Lower leg skin (tissue), 4 donors: ENCODE measurements around the gene TRPM3. TPM values are rescaled to one million over a fixed set of nuclear protein-coding genes. Genes with fewer than 3 reads are reported as not detected.

ENCODE experiments used
- DNase-seq, 2 donors: peaks; one replicate each; pipeline ENCODE4 v3.0.0-alpha.2; 2019; ENCODE audit warnings: low spot score in 2 of 2
- H3K4me3 ChIP-seq: fragments of 200-600 bp; sonication (generic); 2 replicates; pipeline ENCODE4 v1.5.1; 2017; ENCODE audit warnings: mild to moderate bottlenecking, low read depth; ENCODE audit not compliant: poor library complexity, severe bottlenecking
- POLR2A ChIP-seq, 2 donors: fragments of 450-650 bp; IDR thresholded peaks; one replicate each; pipeline ENCODE4 v1.6.1; 2016 to 2017; ENCODE audit warnings: antibody characterized with exemption in 2 of 2, mild to moderate bottlenecking in 1 of 2, moderate library complexity in 1 of 2
- WGBS, 2 donors: methylation state at CpG; one replicate each; pipeline ENCODE4 v1.1.5; 2018; 5-methylcytosine and 5-hydroxymethylcytosine counted together
- intact Hi-C: fragments of 100-400 bp; cut with DNase I; formaldehyde crosslinking; loops from one replicate; pipeline ENCODE4 v1.15.0; 2023; ENCODE audit warnings: low total_unique reads
- total RNA-seq, 4 donors: library from RNA; depleted of rRNA; stranded (reverse); fragments of >200 nt; gene quantifications; one replicate each; pipeline ENCODE4 v1.1.0, GENCODE V29; 2016
- TF ChIP-seq, protein P1 (sequence below), 3 donors: fragments of 450-650 bp; IDR thresholded peaks; one replicate each; pipeline ENCODE4 v1.5.1; 2016; ENCODE audit warnings: antibody characterized with exemption in 3 of 3, mild to moderate bottlenecking in 3 of 3, moderate library complexity in 2 of 3

Gene TRPM3
- total RNA-seq, 4 donors from 2014 or later: 0.10 to 0.29 TPM; not detected in 2

DNA sequence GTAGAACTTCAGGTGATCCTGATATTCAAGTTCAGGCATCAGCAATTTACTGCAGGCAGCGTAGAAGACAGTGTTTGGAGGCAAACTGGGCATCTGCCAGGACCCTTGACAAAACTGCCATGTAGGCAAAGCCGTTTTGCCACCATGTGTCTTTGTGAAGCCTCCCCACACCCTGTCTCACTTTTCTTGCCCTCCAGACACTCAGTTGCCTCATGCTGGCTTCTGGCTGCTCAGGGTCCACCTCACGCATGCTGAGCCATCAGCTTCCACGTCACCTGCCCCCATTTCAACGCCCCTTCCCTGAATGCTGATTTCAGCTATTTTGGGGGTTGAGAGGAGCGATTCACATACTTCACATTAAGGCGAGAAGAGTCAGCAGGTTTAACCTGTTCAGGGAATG is 541.7 kb downstream of the TRPM3 start:
- 62 to 82% methylated on average over 7 of the region's 7 CpGs for WGBS, 2 donors
- DNase-seq: no peak
- intact Hi-C loops: no loop called here
- no peak for TF ChIP-seq POLR2A (IDR thresholded peaks at IDR 0.05)
- TF ChIP-seq, protein P1, sequence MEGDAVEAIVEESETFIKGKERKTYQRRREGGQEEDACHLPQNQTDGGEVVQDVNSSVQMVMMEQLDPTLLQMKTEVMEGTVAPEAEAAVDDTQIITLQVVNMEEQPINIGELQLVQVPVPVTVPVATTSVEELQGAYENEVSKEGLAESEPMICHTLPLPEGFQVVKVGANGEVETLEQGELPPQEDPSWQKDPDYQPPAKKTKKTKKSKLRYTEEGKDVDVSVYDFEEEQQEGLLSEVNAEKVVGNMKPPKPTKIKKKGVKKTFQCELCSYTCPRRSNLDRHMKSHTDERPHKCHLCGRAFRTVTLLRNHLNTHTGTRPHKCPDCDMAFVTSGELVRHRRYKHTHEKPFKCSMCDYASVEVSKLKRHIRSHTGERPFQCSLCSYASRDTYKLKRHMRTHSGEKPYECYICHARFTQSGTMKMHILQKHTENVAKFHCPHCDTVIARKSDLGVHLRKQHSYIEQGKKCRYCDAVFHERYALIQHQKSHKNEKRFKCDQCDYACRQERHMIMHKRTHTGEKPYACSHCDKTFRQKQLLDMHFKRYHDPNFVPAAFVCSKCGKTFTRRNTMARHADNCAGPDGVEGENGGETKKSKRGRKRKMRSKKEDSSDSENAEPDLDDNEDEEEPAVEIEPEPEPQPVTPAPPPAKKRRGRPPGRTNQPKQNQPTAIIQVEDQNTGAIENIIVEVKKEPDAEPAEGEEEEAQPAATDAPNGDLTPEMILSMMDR (IDR thresholded peaks at IDR 0.05): no peak
- no peak overlapping the region for H3K4me3 ChIP-seq

DNA sequence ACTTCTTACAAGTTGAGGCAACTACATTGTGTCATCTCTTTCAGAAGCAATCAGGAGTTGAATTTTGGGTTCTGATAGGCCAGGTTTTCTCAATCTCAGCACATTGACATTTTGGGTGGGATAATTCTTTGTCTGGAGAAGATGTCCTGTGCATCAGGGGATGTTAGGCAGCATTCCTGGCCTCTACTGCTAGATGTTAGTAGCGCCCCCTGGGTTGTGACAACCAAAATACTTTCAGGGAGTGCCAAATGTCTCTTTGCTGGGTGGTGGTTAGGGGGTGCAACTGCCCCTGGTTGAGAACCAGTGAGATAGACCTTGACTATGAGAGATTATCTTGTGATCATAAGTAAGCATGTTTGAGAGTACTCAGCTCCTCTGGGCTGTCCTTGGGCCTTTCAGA is 542.7 kb downstream of the TRPM3 start:
- intact Hi-C loops: no loop called here
- TF ChIP-seq, protein P1 (IDR thresholded peaks at IDR 0.05): no peak
- TF ChIP-seq POLR2A (IDR thresholded peaks at IDR 0.05): no peak
- no peak for DNase-seq
- no peak overlapping the region for H3K4me3 ChIP-seq
- 85 to 93% methylated on average over 1 of the region's 1 CpG for WGBS, 2 donors

DNA sequence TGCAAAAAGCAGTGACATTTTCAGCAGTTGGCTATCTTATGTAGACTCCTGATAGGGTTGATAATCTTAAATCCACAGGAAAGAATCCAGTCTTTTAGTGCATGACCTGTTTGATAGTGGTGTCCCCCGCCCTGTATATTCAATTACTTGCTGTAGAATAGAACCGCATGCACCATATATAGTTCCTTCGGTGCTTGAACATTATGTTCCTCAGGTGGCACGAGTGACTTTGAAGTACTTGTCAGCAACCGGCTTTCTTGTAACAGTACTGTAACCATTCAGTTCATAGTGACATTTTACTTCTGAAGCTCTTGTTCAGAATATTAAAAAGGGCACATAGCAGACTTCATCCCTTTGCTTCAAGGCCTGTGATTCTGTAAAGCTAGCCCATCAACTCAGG is 543.8 kb downstream of the TRPM3 start:
- no peak overlapping the region for H3K4me3 ChIP-seq
- intact Hi-C loops: no loop called here
- WGBS, 2 donors: 88 to 94% methylated on average over 5 of the region's 5 CpGs
- TF ChIP-seq POLR2A (IDR thresholded peaks at IDR 0.05): no peak
- TF ChIP-seq, protein P1 (IDR thresholded peaks at IDR 0.05): no peak
- DNase-seq: no peak

DNA sequence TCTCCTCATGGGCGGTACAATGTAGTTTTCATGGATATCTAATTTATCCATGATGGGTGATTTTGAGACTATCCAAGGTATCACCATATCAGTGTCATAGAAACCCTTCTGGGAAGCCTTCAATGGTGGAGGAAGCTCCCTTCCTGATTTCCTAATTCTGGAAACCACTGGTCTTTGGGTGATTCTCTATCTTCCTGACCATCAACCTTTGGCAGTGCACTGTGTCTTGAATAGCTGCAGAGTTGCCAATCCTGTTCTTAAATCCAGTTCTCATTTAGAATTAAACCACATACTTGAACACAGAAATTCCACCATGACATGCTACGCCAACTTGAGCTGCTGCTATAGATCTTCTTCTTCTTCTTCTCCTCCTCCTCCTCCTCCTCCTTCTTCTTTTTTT is 545.3 kb downstream of the TRPM3 start:
- intact Hi-C loops: no loop called here
- WGBS, 2 donors: 97 to 98% methylated on average over 2 of the region's 2 CpGs
- no peak for TF ChIP-seq POLR2A (IDR thresholded peaks at IDR 0.05)
- TF ChIP-seq, protein P1 (IDR thresholded peaks at IDR 0.05): no peak
- no peak overlapping the region for H3K4me3 ChIP-seq
- no peak for DNase-seq

DNA sequence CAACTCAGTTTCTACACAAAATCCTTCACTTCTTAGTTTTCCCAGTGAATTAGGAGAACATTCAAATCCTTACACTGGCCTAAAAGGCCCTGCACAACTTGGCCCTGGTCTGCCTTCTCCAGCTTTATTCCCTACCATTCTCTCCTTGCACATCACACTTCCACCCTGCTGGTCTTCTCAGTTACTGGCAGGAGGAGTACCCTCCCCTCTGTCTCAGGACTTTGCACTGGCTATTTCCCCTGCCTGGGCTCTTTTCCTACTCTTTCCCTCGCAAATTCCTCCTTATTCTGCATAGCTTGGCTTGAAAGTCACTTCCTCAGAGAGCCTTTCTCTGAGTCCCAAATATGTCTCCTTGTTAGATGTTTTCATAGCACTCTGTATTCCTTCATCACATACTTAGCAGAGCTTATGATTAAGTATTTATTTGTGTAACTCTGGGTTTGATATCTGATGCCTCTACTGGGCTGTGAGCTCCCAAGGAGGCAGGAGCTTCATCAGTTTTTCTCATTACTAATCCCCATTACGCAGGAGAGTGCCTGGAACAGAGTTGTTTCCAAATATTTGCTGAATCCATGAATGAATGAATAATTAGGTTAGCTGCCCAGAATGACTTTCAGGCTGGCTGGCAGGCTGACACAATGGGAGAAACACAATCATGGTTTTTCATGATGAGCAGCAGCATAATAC is 547.1 kb downstream of the TRPM3 start:
- intact Hi-C loops: no loop called here

More for the DNA sequence above, 547.1 kb downstream of the TRPM3 start:
- no peak for DNase-seq
- H3K4me3 ChIP-seq: no peak overlapping the region
- WGBS, 2 donors: 47 to 54% methylated on average over 2 of the region's 2 CpGs
- TF ChIP-seq, protein P1 (IDR thresholded peaks at IDR 0.05): no peak
- TF ChIP-seq POLR2A (IDR thresholded peaks at IDR 0.05): no peak
